ENCODE results near the gene NAA50. TPM values are rescaled to one million over a fixed set of nuclear protein-coding genes. Genes with fewer than 3 reads are reported as not detected.
A peak's percentile ranks its signal among the peaks of the same experiment; 100 is the strongest.

Gene NAA50
- polyA plus RNA-seq, 4 donors, result 17.0 to 89.6 (median 41.0) TPM

- DNase-seq (peak in 1 of 2 donors; percentile 33), FAIRE-seq (no peak)
- peaks cover 0 to 13% (median 4%) of the 10 kb centered on the region in 3 donors for H3K4me1 ChIP-seq (ENCODE audit: control insufficient read depth in 3 of 3, insufficient read depth in 2 of 3, low read depth in 1 of 3, low read length in 2 of 3)
- peak overlapping the region; percentile 75 to 99 (median 78) for H3K4me3 ChIP-seq (ENCODE audit: low read depth in 1 of 3, low read length in 3 of 3)
- H3K36me3 ChIP-seq (ENCODE audit: control insufficient read depth in 3 of 3, insufficient read depth in 2 of 3, low read depth in 1 of 3, low read length in 3 of 3), result peaks cover 0 to 4% (median 0%) of the 10 kb centered on the region in 3 donors
- H3K27me3 ChIP-seq (ENCODE audit: control insufficient read depth in 3 of 3, insufficient read depth in 3 of 3, low read length in 3 of 3), result no peaks in the 10 kb centered on the region
- H3K9me3 ChIP-seq (ENCODE audit: control insufficient read depth in 2 of 2, insufficient read depth in 1 of 2, low read depth in 1 of 2, low read length in 1 of 2), result no peaks in the 10 kb centered on the region
- WGBS, 3 donors, result 1 to 2% (median 1%) methylated on average over 18 of the region's 18 CpGs
- peak overlapping the region; percentile 85 to 100 (median 90) for H3K27ac ChIP-seq (ENCODE audit: low read depth in 1 of 3, low read length in 2 of 3)
These were observed 1.4 kb upstream of the NAA50 start for GRCh38 chr3:113747283-113748046.

- DNase-seq (peak; percentile 95 to 96), FAIRE-seq (peak; percentile 55)
- Histone ChIP-seq H3K36me3 (ENCODE audit: control insufficient read depth in 3 of 3, insufficient read depth in 2 of 3, low read depth in 1 of 3, low read length in 3 of 3) (peaks cover 0 to 6% (median 0%) of the 10 kb centered on the region in 3 donors), H3K4me3 (ENCODE audit: low read depth in 1 of 3, low read length in 3 of 3) (peak within 1 kb of the TSS; percentile 75 to 99 (median 89)), H3K9me3 (ENCODE audit: control insufficient read depth in 2 of 2, insufficient read depth in 1 of 2, low read depth in 1 of 2, low read length in 1 of 2) (no peaks in the 10 kb centered on the region), H3K27me3 (ENCODE audit: control insufficient read depth in 3 of 3, insufficient read depth in 3 of 3, low read length in 3 of 3) (no peaks in the 10 kb centered on the region), H3K27ac (ENCODE audit: low read depth in 1 of 3, low read length in 2 of 3) (peak within 1 kb of the TSS; percentile 90 to 100 (median 99)), H3K4me1 (ENCODE audit: control insufficient read depth in 3 of 3, insufficient read depth in 2 of 3, low read depth in 1 of 3, low read length in 2 of 3) (peaks cover 0 to 13% (median 4%) of the 10 kb centered on the region in 3 donors)
- 0% methylated on average over 32 to 34 of the region's 34 CpGs for WGBS, 3 donors
These were observed 666 bp upstream of the NAA50 start, which contains the start of gene ATP6V1A for GRCh38 chr3:113746548-113747282. Gene ATP6V1A, plus strand, starts transcription at chr3:113747035. Its CDS starts 31,719 bp downstream, at chr3:113778754.

GRCh38 chr3:113744941-113745755 lies 901 bp downstream of the NAA50 start:
- Histone ChIP-seq H3K27ac (ENCODE audit: low read depth in 1 of 3, low read length in 2 of 3) (peak overlapping the region; percentile 88 to 100 (median 99)), H3K9me3 (ENCODE audit: control insufficient read depth in 2 of 2, insufficient read depth in 1 of 2, low read depth in 1 of 2, low read length in 1 of 2) (no peaks in the 10 kb centered on the region), H3K36me3 (ENCODE audit: control insufficient read depth in 3 of 3, insufficient read depth in 2 of 3, low read depth in 1 of 3, low read length in 3 of 3) (peaks cover 0 to 6% (median 0%) of the 10 kb centered on the region in 3 donors), H3K4me1 (ENCODE audit: control insufficient read depth in 3 of 3, insufficient read depth in 2 of 3, low read depth in 1 of 3, low read length in 2 of 3) (peaks cover 0 to 13% (median 11%) of the 10 kb centered on the region in 3 donors), H3K4me3 (ENCODE audit: low read depth in 1 of 3, low read length in 3 of 3) (peak overlapping the region; percentile 75 to 99 (median 89)), H3K27me3 (ENCODE audit: control insufficient read depth in 3 of 3, insufficient read depth in 3 of 3, low read length in 3 of 3) (no peaks in the 10 kb centered on the region)
- no peak for FAIRE-seq
- WGBS, 3 donors, result 0 to 1% (median 0%) methylated on average over 34 to 35 of the region's 35 CpGs
- DNase-seq, result peak; percentile 89 to 90

GRCh38 chr3:113743006-113743630 lies 2.9 kb downstream of the NAA50 start:
- no peak for FAIRE-seq

GRCh38 chr3:113741620-113742019 lies 4.4 kb downstream of the NAA50 start:
- 28 to 48% (median 35%) methylated on average over 1 of the region's 1 CpG for WGBS, 3 donors
- DNase-seq (no peak), FAIRE-seq (no peak)
- Histone ChIP-seq H3K4me3 (ENCODE audit: low read depth in 1 of 3, low read length in 3 of 3) (no peak overlapping the region), H3K4me1 (ENCODE audit: control insufficient read depth in 3 of 3, insufficient read depth in 2 of 3, low read depth in 1 of 3, low read length in 2 of 3) (peaks cover 0 to 10% (median 4%) of the 10 kb centered on the region in 3 donors), H3K9me3 (ENCODE audit: control insufficient read depth in 2 of 2, insufficient read depth in 1 of 2, low read depth in 1 of 2, low read length in 1 of 2) (no peaks in the 10 kb centered on the region), H3K27ac (ENCODE audit: low read depth in 1 of 3, low read length in 2 of 3) (no peak overlapping the region), H3K36me3 (ENCODE audit: control insufficient read depth in 3 of 3, insufficient read depth in 2 of 3, low read depth in 1 of 3, low read length in 3 of 3) (peaks cover 0 to 6% (median 0%) of the 10 kb centered on the region in 3 donors), H3K27me3 (ENCODE audit: control insufficient read depth in 3 of 3, insufficient read depth in 3 of 3, low read length in 3 of 3) (no peaks in the 10 kb centered on the region)

More at GRCh38 chr3:113743006-113743630, 2.9 kb downstream of the NAA50 start:
- H3K36me3 ChIP-seq (ENCODE audit: control insufficient read depth in 3 of 3, insufficient read depth in 2 of 3, low read depth in 1 of 3, low read length in 3 of 3), result peaks cover 0 to 6% (median 0%) of the 10 kb centered on the region in 3 donors
- H3K4me1 ChIP-seq (ENCODE audit: control insufficient read depth in 3 of 3, insufficient read depth in 2 of 3, low read depth in 1 of 3, low read length in 2 of 3), result peaks cover 0 to 11% (median 4%) of the 10 kb centered on the region in 3 donors
- no peak overlapping the region for H3K27ac ChIP-seq (ENCODE audit: low read depth in 1 of 3, low read length in 2 of 3)
- no peaks in the 10 kb centered on the region for H3K27me3 ChIP-seq (ENCODE audit: control insufficient read depth in 3 of 3, insufficient read depth in 3 of 3, low read length in 3 of 3)
- 46 to 59% (median 46%) methylated on average over 7 of the region's 7 CpGs for WGBS, 3 donors
- H3K4me3 ChIP-seq (ENCODE audit: low read depth in 1 of 3, low read length in 3 of 3), result no peak overlapping the region
- DNase-seq, result no peak
- H3K9me3 ChIP-seq (ENCODE audit: control insufficient read depth in 2 of 2, insufficient read depth in 1 of 2, low read depth in 1 of 2, low read length in 1 of 2), result no peaks in the 10 kb centered on the region

- H3K27me3 ChIP-seq (ENCODE audit: control insufficient read depth in 3 of 3, insufficient read depth in 3 of 3, low read length in 3 of 3), result no peaks in the 10 kb centered on the region
- 42 to 65% (median 47%) methylated on average over 5 of the region's 5 CpGs for WGBS, 3 donors
- peaks cover 0 to 10% (median 4%) of the 10 kb centered on the region in 3 donors for H3K4me1 ChIP-seq (ENCODE audit: control insufficient read depth in 3 of 3, insufficient read depth in 2 of 3, low read depth in 1 of 3, low read length in 2 of 3)
- H3K9me3 ChIP-seq (ENCODE audit: control insufficient read depth in 2 of 2, insufficient read depth in 1 of 2, low read depth in 1 of 2, low read length in 1 of 2), result no peaks in the 10 kb centered on the region
- H3K4me3 ChIP-seq (ENCODE audit: low read depth in 1 of 3, low read length in 3 of 3), result no peak overlapping the region
- H3K36me3 ChIP-seq (ENCODE audit: control insufficient read depth in 3 of 3, insufficient read depth in 2 of 3, low read depth in 1 of 3, low read length in 3 of 3), result peaks cover 0 to 6% (median 0%) of the 10 kb centered on the region in 3 donors
- peak overlapping the region in 1 of 3 donors; percentile 8 for H3K27ac ChIP-seq (ENCODE audit: low read depth in 1 of 3, low read length in 2 of 3)
- FAIRE-seq, result no peak
- DNase-seq, result no peak
These were observed 5.0 kb downstream of the NAA50 start for GRCh38 chr3:113741086-113741485.

GRCh38 chr3:113736548-113737089 lies 9.4 kb downstream of the NAA50 start:
- no peak overlapping the region for H3K4me3 ChIP-seq (ENCODE audit: low read depth in 1 of 3, low read length in 3 of 3)
- peaks cover 0 to 1% (median 0%) of the 10 kb centered on the region in 3 donors for H3K36me3 ChIP-seq (ENCODE audit: control insufficient read depth in 3 of 3, insufficient read depth in 2 of 3, low read depth in 1 of 3, low read length in 3 of 3)
- no peaks in the 10 kb centered on the region for H3K9me3 ChIP-seq (ENCODE audit: control insufficient read depth in 2 of 2, insufficient read depth in 1 of 2, low read depth in 1 of 2, low read length in 1 of 2)
- 14 to 19% (median 18%) methylated on average over 3 of the region's 3 CpGs for WGBS, 3 donors
- H3K27me3 ChIP-seq (ENCODE audit: control insufficient read depth in 3 of 3, insufficient read depth in 3 of 3, low read length in 3 of 3), result no peaks in the 10 kb centered on the region
- FAIRE-seq, result no peak
- H3K27ac ChIP-seq (ENCODE audit: low read depth in 1 of 3, low read length in 2 of 3), result no peak overlapping the region
- DNase-seq, result peak; percentile 44 to 68
- peaks cover 0 to 11% (median 0%) of the 10 kb centered on the region in 3 donors for H3K4me1 ChIP-seq (ENCODE audit: control insufficient read depth in 3 of 3, insufficient read depth in 2 of 3, low read depth in 1 of 3, low read length in 2 of 3)
